COLO829 (cell line): Measurements from ENCODE around the gene CADPS2.
"Not testable (repeated sequence)": the region's sequence is repeated elsewhere in the genome, so short reads cannot be mapped to it uniquely, and the experiment has no call there.

ENCODE experiments used
- DNase-seq: peaks from one replicate; pipeline ENCODE4 v3.0.0; 2012; ENCODE audit warnings: low spot score

CADPS2 gene

DNA sequence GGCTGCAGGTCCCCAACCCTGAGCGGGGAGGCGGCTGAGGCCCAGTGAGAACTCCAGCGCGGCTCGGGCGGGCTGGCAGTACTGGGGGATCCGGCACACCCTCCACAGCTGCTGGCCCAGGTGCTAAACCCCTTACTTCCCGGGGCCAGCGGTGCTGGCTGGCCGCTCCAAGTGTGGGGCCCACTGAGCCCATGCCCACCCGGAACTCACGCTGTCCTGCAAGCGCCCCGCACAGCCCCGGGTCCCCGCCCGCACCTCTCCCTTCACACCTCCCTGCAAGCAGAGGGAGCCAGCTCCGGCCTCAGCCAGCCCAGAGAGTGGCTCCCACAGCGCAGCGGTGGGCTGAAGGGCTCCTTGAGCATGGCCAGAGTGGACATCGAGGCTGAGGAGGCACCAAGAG is 212.3 kb downstream of the CADPS2 start:
- DNase-seq: no peak

DNA sequence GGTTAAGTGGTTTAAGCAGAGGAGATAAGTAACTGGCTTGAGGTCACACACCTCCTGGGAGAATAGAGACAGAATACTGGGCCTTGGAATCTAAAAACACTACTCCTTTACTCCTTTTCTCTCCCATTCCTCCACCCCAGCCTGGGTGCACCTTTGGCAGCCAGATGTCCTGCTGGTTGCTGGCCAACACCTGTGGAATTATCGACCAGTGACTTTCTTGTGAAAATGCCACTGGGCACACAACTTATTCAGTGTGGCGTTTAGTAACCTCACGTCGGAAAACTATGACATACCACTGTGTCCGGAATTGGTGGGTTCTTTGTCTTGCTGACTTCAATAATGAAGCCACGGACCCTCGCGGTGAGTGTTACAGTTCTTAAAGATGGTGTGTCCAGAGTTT is 213.7 kb downstream of the CADPS2 start:
- DNase-seq: no peak

DNA sequence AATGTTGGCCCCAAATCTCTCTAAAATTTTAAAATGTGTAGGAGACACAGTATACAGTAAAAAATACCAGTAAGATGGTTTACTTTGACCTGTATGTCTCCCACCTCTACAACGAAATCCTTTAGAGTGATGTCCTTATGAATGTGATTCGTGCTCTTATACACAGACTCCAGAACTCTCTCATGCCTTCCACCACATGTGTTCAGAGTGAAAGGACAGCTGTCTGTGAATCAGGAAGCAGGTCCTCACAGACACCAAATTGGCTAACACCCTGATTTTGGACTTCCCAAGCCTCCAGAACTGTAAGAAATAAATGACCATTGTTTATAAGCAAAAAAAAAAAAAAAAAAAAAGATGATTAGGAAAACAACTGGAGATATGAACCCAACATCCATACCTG is 222.5 kb downstream of the CADPS2 start:
- no peak for DNase-seq

DNA sequence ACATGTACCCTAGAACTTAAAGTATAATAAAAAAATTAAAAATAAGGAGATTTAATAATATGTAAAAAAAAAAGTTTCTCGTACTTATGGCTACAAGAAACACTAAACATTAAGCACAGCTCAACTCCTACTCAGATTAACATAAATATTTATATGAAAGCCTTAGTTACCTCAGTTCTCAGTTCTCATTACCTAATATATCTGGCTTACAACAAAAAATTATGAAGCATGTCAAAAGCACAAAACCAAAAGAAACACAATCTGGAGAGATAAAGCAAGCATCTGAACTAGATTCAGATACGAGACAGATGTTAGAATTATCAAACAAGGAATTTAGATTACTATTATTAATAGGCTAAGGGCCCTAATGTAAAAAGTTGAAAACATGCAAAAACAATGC is 227.4 kb downstream of the CADPS2 start:
- DNase-seq: no peak

DNA sequence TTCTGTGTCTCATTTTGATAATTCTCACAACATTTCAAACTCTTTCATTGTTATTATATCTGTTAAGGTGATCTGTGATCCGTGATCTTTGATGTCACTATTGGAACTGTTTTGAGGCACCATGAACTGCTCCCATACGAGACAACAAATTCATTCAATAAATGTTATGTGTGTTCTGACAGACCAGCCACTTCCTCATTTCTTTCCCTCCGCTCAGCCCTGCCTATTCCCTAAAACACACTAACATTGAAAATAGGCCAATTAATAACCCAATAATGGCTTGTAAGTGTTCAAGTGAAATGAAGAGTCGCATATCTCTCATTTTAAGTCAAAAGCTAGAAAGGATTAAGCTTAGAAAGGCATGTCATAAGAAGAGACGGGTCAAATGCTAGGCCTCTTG is 232.6 kb downstream of the CADPS2 start:
- DNase-seq: no peak

DNA sequence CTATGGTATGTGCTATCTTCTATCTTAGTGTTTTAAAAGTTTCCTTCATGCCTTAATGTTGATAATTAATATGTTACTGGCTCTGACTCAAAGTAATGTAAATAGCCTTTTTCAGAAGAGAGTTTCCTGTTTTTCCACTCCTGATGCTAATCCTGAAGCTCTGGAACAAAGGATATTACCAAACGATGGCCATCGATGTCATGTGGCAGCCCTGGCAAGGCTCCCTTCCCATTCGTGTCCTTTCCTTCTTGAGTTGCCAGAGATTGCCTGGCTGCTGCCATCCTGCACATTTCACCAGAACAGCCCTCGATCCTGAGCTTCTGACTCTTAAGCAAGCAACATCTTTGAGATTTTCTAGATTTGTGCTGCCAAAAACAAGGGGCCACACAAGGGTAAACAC is 233.4 kb downstream of the CADPS2 start:
- no peak for DNase-seq

DNA sequence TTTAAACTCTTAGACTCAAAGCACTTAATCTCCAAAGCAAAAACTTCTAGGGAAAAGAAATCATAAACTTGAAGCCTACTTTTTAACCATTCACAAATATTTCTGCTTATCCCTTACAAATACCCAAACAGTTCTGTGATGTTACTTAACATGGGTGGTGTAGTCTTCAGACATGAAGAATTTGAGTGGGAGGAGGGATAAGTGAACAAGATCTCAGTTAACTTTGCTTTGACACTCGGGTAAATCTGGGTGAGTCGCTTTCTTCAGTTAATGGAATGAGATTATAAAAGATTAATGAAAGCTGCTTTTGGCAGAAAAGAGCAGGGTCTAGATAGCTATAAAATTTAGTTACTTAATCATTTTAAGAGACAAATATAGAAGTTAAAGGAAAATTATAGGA is 234.8 kb downstream of the CADPS2 start:
- peak; percentile 39 for DNase-seq

DNA sequence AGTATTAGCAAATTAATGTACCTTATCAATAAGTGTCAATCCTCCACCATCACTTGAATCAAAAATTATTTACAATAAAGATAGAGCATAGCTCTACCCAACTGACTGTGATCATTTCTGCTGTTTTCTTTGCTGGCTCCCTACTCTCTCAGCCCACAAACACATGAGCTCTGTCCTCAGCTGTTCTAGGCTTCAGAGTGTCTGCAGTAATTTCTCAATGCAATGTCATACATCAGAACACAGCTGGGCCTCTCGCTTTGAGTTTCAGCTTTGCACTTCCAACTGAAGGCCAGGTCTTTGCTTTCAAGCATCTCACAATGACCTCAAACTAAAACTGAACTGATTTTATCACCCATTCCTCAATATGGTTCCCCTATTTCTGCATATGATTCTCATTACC is 243.0 kb downstream of the CADPS2 start:
- DNase-seq: no peak

DNA sequence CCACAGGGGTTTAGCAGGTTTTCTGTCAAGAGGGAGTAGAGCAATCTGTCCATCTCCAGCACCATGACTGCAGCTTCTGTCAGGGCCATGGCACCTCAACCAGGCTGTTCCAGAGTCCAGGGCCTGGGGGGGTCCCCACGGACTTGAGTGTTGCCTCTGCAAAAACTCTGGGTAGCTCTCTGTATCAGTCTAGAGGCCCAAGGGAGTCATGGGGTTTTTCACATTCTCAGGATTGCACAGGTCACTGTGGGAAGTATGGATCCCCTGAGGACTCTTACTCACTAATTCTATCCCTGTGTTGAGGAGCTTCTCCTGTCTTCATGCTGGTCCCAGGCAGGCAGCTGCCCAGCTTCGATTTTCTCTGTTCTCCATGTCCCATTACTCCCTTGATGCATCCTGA is 247.8 kb downstream of the CADPS2 start:
- DNase-seq: no peak

DNA sequence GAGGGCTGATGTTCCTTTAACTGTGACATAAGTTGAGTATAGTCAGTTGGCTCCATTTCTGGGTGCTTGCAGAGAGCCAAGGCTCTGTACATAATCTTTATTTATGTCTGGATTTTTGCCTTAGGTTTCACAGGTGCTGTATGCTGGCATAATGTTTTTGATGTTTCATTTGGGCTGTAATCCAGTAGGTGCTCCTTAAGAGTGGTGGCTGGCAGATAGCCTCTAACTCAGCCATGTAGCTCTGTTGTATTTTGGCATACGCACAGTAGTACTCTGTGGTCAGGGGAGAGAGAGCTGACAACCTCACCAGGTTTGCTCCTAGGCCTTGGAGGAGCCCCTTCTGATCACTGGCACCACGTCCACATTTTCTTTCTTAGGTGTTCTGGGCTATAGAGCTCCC is 248.5 kb downstream of the CADPS2 start:
- no peak for DNase-seq

DNA sequence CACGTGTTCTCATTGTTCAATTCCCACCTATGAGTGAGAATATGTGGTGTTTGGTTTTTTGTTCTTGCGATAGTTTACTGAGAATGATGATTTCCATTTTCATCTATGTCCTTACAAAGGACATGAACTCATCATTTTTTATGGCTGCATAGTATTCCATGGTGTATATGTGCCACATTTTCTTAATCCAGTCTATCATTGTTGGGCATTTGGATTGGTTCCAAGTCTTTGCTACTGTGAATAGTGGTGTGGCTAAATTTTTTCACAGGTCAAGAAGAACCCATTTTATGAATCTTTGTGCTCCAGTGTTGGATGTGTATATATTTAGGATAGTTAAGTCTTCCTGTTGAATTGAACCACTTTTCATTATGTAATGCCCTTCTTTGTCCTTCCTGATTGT is 250.8 kb downstream of the CADPS2 start:
- DNase-seq: not testable (repeated sequence)

DNA sequence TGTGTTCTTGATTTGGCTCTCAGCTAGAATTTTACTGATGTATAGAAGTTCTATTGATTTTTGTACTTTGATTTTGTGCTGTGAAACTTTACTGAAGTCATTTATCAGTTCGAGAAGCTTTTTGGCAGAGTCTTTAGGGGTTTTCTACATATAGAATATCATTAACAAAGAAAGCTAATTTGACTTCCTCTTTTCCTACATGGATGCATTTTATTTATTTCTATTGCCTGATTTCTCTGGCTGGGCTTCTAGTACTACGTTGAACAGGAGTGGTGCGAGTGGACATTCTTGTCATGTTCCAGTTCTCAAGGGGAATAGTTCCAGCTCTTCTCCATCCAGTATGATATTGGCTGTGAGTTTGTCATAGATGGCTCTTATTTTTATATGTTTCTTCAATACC is 252.8 kb downstream of the CADPS2 start:
- DNase-seq: no peak

DNA sequence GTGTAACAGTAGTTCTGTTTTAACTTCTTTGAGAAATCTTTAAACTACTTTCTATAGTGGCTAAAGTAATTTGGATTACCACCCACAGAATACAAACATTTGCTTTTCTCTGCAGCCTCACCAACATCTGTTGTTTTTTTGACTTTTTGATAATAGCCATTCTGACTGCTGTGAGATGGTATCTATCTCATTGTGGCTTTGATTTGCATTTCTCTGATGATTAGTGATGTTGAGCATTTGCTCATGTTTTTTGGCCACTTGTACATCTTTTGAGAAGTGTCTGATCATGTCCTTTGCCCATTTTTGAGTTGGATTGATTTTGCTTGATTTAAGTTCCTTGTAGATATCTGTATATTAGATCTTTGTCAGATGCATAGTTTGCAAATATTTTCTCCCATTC is 254.0 kb downstream of the CADPS2 start:
- DNase-seq: no peak

DNA sequence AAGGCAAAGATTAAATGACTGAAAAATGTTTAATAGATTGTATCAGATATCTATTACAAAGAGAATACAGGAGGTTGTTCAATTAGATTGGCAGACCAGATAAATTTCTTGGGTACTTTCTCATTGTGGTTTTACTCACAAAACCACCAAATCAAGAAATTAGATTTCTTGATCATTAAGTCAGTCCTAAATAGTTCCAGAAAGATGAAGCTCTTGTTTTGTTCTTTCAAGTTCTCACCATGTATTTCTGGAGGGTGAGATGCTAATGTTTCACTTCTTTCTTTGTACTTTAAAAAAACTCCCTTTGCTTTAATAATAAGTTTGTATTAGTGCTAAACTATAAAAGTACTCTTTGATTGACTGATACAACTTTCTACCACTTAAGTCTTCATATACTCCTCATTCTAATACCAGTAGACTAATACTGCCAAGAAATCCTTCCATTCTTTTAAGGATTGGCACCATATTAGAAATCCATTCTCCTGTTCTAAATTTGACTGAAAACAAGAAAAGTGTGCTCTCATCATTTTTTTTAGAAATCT is 256.8 kb downstream of the CADPS2 start:
- DNase-seq: no peak

DNA sequence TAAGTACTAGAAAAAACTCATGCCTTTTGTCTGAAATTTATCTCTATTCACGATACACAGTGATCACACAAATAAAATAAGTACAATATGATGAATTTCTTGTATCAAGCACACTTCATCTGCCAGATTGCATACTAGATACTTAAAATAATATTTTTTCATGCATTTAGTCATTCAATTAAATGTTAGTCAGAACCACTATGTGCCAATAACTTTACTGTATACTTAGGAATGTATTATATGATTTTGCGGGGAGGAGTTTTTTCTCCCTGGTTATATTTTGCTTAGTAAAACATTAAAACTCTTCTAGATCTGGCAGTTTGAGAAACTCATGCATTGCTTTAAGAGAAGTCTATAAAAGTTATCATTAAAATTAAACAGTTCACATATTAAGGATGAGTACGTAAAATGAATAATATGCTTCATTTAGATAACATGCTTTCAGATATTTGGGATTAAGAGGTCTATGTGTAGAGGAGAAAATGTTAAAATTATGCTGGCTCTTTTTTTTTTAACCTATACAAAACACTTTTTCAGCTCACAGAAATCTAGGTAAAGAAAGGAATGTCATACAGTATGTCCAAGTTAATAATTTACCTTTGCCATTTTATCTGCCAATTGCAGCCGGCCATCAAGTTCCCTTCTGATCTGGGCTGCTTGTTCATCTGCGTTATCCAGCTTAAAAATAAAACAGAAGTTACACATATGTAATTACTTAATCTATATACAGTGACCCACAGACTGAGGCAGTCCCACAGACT is 257.4 kb downstream of the CADPS2 start:
- DNase-seq: no peak

DNA sequence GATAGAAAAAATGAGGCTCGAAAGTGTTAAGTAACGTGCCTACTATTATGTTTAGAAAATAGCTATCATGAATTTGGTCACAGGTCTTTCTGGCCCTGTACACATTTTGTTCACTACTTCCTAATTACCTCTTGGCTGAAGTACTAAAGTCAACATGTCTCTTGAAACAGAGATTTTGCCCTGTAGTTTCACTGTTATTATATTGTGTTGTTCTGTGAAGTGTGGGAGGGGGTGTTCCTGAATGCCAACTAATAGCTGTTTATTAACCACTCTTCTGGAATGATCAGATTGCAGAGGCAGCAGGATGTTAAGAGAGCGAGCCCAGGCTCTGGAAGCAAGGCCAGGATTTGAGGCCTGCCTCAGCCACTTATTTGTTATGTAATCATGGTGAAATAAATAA is 259.5 kb downstream of the CADPS2 start:
- no peak for DNase-seq

DNA sequence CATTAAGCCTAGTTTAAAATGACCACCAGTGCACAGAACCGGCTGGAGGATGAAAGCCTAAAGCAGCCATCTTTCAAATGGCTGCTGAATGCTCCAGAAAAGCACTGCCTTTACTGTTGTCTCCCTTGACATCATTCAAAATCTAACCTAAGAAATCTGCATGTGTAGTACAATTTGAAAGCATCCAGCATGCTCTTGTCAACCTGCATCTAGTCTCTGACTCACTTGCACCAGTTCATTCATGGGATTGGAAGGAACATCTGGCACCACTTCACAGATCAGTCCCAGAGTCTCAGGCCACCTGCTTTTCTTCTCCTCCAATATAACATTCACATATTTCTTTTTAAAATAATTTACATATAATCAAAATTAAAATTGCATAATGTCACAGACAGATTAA is 263.6 kb downstream of the CADPS2 start:
- no peak for DNase-seq

DNA sequence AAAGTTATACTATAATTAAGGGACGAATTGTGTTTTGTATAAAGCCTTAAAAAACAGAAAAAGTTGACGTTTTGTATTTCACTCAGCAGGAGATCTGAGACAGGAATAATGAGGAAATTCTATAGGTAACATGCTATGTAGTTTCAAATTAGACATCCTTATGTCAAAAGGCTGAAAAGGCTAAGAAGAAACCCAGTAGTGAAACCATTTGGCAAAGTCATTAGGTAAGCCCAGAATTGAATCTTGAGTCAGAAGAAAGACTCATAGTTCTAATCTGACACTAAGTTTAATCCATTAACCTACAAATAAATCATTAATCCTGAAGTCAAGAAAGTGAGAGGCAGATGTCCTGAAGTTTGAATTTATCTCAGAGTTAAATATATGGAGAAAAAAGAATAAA is 266.6 kb downstream of the CADPS2 start:
- no peak for DNase-seq

DNA sequence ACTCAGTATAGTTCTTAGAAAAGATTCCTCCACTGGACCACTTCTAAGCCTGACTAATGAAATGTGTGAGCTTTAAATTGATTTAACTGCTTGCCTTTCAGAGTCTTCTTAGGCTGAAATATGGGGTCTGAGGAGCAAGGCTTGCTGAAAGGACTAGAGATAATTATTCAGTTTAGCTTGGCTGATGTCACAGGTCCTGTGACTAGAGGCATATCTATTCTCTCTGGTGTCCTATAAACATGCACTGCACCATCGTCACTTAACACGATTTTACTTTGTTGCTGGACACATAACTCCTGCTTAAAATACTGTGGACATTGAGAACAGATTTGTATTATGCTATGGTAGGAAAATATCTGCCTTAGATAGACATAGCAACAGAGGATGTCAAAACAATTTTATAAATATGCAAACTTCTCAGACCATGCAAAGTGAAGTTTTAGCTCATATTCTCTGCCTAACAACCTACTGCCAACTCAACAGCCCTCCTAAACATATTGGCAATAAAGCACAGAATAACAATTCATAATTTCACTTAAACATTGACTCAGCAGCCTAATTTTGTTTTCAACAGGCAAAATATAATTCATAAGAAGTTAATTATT is 267.6 kb downstream of the CADPS2 start:
- no peak for DNase-seq

DNA sequence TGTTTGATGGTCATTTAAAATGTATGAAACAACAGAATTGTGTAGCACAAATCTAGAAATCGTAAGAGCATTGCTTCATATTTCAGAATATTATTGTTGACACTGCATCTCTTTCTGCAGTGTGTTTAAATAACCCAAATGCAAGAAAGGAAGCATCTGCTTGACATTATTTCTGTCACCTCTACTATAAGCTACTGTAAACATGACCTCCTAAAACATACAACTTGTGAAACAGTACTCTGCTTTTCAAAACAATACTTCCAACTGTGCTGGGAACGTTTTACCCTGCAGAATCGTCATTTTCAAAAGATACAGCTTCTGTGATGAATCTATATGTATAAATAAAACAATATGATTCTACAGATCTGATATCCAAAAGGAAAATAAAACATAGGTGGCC is 269.3 kb downstream of the CADPS2 start:
- no peak for DNase-seq

DNA sequence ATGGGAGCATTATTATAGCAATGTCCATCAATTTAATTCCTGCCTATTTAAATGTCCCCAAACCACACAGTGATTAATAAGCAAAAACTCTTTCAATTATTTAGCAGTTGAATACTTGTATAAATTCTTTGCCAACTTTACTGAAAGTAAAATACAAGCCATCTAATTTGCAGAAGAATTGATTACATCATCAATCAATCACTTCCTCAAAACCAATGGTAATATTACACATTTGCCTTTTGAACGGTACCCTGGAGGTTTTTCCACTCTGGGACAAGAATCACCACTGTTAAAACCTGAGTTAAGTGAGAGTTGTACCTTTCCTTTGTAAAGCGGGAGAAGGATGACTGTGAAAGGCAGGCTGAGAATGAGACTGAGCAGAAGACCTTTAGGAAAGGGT is 280.3 kb downstream of the CADPS2 start:
- DNase-seq: no peak

DNA sequence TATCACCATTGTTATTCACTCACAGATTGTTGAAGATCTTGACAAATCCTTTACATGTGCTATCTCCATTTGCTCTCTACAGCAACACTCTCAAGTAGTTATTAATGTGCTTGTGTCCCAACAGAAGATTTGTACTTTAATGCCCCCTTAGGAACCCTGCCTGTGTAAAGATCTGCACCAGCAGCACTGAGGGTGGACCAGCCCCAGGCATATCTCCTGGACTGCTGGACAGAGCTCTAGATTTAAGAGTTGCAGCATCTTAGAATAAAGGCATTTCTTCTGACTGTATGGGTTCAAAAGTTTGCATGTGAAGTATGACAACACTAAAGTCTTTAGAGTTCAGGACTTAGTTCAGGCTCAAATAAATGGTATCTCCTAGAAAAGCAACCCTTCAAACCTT is 282.0 kb downstream of the CADPS2 start:
- no peak for DNase-seq

DNA sequence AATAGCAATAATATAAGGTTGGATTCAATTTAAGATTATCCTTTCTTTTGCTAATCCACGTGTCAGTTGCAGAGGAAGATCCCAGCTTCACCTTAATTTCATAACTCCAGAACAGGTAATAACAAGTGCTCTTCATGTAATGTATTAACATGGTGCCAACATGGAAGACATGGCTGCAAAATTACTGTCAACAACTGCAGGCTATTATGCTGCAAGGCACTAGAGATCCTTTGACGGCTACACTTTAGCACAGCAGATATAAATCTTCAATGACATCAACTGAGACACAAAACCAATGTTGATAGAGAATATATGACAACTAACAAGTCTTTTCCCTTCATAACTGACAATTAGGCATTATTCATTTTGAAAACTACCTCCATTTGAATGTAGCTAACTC is 283.5 kb downstream of the CADPS2 start:
- no peak for DNase-seq

DNA sequence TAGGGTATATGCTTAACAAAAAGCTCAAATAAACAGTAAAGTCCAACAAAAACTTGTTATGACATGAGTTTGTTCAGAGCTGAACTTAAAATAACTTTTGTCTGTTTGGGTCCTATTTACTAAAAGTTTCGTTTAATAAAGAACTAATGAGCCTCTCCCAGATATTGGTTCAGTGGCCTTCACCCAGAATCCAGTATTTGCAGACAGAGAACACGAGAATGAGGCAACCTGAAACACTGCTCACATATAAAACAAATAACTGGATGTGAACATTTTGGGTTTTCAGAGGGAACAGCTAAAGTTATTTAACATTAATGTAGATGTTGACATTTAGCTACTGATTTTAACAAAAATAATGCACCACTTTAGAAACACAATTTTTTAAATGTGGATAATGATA is 285.6 kb downstream of the CADPS2 start:
- DNase-seq: no peak
